HG03135 (cell line): ENCODE results near the gene RHOH.
A peak's percentile ranks its signal among the peaks of the same experiment; 100 is the strongest.
"Not testable (repeated sequence)": the region's sequence is repeated elsewhere in the genome, so short reads cannot be mapped to it uniquely, and the experiment has no call there.

Experiments used
- ATAC-seq: cut with Tn5 transposase; IDR thresholded peaks from one replicate; pipeline ENCODE4 v1.9.1; 2021; ENCODE audit warnings: mild to moderate bottlenecking, moderate library complexity; ENCODE audit not compliant: unreplicated experiment

RHOH gene

DNA sequence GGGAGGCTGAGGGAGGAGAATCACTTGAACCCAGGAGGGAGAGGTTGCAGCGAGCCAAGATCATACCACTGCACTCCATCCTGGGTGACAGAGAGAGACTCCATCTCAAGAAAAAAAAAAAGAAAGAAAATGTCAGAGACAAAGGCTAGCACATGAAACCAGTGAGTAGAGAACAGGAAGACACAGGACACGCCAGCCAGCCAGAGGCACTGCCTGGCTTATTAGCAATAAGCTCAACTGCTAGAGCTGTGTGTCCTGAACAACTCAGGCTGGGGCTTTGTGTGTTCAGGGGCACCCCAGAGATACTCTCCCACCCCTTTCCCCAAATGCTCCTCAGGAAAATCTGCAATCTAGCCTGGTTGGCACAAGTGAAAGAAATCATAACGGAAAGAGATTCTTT, 60.0 kb downstream of the RHOH start:
- no peak for ATAC-seq

DNA sequence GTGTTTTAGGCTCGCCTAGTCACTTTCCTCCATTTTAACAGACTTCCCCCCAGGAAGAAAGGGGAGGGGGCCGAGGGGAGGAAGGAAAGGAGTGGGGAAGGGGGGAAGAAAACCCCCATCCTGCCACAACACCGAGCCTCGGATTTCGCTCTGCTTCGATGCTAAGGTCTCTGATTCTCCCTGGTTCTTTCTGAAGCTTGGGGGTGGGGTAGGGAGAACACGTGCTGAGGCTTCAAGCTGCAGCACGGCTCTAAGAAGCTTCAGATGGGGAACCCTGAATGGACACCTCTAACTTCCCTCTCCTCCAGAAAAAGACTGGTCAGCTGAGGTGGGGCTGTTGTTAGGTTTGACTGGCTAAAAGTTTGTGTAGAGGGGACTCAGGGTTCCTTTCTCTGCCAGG, 61.8 kb downstream of the RHOH start:
- no peak for ATAC-seq

DNA sequence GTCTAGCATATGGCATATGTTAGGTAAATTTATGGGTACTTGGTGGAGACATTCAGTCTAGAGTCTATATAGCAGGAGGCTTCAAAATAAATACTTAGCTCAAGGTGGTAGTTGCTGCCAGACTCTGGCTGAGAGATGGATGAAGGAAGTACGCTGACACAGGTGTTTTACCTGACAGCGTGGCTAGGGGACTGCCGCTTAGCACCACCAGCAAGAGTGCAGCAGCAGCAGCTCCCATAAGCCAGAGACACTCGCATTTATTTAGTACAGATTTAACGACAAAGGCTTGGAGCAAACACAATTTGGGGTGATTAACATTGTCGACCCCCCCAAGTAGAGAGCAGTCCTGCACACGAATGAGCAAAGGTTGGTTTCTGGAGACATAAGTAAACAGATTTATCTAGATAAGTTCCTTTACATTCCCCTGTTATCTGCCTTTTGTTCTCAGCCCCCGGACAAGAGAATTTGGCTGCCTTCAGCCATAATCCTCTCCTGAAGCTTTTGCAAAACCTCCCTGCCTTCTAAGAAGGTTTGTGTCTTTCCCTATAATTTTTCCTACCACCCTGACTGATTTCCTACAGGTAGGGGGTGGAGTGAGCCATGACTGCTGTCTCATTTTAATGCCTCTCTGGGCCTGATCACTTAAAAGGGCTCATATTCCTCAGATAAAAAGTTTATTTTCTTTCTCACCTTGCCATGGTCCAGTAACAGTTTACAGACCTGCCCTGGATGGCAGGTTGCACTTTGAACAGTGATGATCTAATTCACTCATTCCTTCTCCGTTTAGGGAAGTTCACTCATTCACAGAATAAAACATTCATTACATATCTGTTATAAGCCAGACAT, 64.6 kb downstream of the RHOH start:
- no peak for ATAC-seq

DNA sequence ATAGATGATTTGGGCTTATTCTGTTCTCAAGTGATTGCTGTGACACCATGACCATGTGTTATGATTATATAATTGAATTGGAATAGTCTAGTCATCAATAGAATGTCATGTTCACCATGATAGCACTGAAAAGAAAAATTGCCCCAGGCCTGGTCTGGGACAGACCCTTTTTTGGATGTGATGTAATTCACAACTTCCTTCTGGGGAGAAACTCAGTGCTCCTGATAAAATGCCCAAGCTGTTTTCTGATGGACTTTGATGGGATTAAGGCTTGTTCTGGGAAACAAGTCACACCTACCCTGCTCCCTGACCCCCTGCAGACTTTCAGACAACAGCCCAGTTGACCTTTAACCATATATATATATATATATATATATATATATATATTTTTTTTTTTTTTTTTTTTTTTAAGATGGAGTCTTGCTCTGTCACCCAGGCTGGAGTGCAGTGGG, 65.3 kb downstream of the RHOH start:
- no peak for ATAC-seq

DNA sequence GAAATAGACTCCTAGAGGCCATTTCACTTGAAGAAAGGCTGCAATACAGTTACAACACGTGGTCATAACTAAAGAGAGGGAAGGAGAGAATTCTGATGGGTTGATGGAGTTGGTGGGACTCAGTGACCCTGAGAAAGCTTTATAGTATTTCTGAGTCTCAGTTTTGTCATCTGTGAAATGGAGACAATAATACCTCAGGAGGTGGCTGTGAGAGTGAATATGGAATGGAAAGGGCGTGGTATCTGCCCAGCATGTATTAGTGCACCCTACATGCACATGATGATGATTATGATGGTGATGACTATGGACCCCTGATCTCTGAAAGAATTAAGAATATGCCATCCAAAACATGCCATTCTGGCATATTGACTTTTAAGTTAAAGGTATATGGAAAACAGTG, 66.0 kb downstream of the RHOH start:
- no peak for ATAC-seq

DNA sequence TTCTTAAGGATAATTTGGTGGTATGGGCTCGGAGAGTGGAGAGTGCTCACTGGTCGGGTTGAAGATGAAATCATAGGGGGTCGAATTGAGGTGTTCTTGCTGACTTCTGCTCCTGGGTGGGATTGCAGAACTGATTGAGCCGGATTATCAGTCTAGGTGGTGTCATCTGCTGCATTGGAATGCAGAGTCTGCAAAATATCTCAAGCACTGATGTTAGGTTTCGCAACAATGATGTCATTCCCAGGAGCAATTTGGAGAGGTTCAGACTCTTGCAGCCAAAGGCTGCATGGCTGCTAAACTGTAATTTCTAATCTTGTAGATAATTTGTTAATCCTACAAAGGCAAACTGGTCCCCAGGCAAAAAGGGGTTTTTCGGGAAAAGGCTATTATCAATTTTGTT, 67.7 kb downstream of the RHOH start:
- no peak for ATAC-seq

DNA sequence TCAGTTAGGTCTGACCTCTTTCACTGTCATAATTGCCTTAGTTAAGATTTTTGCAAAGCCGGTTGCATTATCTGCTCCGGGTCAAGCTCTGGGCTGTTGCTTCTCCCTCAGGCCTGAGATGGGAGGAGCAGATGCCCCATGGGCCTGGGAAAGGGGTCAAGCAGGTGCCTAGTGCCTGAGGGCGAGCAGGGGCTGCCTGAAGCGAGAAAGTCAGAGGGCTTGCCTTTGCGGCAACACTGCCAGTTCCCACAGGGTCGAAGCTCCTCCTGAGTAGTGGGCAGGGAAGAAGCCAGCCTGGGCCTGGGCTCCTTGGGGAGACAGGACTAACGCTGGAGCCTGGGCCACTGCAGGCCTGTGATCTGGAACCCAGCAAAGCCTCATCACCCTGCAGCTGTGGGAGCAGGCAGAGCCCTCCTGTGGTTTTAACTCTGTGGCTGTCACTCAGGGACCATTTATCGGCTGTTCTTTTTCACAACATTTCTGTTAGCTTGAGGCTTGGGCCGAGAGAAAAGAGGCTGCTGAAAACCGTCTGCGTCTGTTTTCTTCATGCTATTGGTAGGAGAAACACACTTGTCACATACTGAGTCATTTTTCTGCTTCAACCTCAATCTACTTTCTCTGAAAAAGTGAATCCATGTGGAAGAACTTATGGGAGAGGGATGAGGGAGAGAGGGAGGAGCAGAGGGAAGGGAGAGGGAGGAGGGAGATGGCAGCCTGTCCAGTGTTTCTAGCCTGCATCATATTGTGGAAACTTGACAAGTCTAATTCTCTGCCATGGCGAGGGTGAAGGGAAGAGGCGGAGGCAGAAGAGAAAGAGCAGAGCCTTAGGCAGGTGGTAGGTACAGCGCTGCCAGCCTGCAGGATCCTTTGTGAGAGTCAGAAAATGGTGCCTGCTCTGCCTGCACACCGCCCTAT, 68.4 kb downstream of the RHOH start:
- peak; percentile 75 for ATAC-seq

DNA sequence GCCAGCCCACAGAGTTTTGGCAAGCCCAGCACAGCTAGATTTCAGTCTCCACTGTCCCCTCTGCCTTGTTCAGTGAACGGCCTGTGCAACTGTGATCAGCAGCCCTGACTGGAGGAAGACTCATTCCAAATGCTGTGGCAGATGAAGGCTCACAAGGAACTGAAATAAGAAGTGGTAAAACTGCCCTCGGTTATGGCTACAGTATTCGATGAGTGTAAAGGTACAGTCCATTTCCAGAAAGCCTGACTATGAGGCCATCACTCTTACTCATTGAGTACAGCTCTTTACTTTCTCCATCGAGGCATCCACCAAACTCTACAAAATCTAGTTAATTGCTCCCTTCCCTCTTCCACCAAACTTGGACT, 69.1 kb downstream of the RHOH start:
- no peak for ATAC-seq

DNA sequence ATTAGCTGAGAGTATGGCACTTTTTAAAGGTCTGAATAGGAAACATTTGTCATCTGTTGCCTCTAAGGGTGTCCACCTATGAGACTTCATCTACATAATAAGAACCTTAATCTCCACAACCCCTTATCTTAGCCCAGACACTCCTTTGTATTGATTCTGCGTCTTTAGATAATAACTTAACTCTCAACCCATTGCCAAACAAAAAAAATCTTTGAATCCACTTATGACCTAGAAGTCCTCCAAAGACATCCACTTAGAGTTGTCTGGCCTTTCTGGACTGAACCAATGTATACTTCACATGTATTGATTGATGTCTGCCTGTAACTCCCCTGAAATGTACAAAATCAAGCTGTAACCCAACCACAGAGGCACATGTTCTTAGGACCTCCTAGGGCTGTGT, 72.3 kb downstream of the RHOH start:
- ATAC-seq: no peak

DNA sequence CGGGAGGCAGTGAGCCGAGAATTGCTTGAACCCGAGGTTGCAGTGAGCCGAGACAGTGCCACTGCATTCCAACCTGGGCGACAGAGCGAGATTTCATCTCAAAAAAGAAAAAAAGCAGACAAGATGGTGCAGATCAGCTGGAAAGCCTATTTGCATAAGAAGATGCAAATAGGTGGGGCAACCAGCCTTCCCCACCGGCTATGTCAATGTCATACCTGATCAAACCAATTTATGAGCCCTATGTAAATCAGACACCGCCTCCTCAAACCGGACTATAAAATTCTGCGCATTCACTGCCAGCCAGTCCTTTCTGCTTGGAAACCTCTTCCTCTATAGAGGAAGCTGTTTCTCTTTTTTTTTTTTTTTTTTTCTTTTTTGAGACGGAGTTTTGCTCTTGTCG, 73.8 kb downstream of the RHOH start:
- no peak for ATAC-seq

DNA sequence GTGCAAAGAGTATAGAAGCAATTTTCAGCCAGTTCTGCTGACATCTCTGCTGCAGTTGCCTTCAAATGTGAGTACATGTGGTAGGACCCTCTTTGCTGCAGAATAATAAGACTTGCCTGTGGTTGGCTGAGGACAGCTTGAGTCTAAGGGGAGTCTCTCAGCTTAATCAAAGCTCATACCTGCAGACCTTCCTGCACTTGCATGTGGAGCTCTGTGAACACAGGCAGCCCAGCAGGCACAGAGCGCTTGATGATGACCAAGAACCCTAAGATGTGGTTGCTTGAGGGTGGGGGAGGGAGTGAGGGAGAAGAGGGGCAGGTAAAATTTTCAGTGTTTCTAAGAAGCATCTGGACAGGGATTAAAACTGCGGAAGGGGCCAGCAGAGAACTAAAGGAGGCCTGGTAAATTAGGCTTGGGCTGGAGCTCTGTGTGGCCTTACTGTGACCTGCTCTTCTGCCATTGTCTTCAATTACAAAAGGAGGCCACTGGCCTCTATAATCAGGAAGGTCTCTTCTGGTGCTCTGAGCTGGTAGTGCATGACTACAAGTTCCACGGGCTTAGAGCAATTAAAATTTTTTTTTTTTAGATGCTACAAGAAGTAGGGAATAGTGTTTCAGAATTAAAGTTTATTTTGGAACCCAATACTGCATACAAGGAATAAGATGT, 78.4 kb downstream of the RHOH start:
- no peak for ATAC-seq

DNA sequence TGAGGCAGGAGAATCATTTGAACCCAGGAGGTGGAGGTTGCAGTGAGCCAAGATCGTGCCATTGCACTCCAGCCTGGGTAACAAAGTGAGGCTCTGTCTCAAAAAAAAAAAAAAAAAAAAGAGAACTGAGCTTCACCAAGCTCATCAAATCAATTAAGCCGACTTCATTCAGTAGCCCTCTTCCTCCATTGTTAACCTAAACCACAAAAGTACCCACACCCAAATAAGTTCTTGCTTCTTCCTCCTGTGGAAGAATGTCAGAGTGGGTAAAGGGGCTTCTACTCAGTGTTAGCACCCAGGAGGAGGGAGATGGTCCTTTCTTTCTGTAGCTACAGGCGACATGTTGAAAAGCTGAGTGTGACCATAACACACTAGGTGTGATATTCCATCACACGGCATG, 79.7 kb downstream of the RHOH start:
- ATAC-seq: no peak

DNA sequence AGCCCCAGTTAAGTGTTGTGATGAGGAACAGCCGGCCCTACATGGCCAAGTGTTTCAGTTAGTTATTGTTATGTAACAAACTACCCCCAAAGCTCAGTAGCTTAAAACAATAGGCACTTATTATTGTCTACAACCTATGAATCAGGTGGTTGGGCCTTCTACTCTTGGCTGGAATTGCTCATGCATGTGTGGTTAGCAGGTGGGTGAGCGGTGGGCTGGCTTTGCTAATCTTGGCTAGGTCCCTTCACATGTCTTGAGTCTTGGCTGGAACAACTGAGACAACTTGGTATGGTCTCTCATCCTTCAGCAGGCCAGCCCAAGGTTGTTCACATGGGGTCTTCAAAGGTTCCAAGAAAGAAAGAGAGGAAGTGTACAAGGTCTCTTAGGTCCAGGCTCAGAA, 83.8 kb downstream of the RHOH start:
- ATAC-seq: no peak

DNA sequence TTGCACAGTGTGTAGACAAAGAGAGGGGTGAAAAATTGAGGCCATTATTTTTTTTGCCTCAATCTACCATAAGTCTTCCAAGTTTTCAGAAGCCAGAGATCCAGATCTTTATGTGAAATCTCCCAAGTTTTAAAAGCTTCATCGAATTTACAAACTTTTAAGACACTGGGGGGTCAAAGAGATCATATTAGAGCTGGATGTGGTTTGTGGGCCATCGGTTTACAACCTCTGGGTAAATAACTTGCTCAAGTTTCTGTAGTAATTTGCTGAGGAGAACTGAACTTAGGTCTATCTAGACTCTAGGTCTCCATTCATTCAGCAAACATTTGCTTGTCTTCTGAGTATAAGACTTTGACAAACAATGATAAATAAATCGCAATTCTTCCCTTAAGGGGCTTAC, 84.3 kb downstream of the RHOH start:
- no peak for ATAC-seq

DNA sequence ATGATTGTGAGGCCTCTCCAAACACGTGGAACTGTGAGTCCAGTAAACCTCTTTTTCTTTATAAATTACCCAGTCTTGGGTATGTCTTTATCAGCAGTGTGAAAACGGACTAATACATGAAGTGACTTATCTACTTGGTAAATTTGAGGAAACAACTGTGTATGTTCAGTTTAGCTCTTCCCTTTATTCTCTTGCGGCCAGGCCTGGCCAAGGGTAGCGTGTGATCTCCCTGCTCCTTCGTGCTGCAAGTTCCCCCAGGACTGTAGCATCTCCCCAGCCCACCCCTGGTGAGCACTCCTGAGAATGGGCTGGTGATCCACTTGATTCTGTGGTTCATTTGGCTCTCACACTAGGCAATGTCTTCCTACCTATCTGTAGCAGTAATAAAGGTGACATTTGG, 85.1 kb downstream of the RHOH start:
- no peak for ATAC-seq

DNA sequence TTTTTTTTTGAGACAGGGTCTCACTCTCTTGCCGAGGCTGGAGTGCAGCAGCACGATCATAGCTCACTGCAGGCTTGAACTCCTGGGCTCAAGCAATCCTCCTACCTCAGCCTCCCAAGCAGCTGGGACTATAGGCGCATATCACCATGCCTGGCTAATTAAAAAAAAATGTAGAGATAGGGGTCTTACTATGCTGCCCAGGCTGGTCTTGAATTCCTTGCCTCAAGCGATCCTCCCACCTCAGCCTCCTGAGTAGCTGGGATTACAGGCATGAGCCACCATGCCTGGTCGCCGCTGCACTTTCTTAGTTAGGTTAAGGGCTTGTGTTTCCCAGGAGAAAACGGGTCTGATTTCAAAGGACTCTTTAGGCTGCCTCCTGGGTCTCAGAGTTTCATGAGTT, 86.0 kb downstream of the RHOH start:
- ATAC-seq: not testable (repeated sequence)

DNA sequence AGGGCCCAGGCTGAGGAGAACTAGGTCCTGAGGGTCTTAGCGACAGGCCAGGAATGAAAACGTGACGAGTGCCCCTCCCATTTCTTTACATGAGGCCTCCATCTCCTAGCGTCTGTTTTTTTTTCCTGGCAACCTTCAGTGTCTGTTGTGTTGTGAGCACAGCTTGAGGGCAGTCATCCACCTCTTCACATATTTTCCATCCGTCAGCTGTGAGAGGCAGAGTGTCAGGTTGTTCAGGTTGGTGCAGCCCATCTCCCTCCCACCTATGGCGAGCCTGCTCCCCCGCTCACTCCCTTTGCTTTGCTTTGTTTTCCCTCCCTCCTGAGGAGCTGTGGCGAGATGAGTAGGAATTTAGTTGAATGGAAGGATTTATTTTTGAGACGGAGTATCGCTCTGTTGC, 86.6 kb downstream of the RHOH start:
- no peak for ATAC-seq

DNA sequence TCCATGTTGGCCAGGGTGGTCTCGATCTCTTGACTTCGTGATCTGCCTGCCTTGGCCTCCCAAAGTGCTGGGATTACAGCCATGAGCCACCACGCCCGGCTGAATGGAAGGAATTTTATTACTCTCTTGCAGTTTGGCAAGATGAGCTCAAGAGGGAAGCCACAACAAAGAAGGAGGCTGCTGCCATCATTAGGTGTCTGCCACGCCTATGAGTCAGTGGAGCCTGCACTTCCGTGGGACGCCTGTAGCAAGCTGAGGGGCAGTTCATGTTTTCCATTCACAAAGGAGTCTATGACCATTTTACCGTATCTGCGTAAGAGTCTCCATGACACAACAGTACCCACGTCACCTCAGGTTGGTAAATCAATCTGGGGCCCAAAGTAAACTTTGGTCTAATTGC, 87.1 kb downstream of the RHOH start:
- no peak for ATAC-seq

DNA sequence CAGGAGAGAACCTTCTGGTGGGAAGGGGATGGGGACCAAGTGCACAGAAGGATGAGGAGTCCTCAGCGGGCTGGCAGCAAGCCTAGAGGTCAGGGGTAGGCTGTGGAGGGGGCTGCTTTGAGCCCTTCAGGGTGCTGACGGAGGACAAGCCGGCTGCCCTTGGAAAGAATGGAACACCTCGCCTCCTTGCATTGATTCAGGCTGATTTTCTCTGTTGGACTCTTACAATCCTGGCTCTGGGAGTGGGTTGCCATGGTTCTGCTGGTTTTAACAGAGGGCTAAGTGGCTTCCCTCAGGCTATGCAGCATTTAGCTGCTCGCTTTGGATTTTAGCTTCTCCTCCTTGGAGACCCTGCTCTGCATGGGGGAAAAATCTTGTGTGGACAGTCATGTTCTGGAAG, 88.9 kb downstream of the RHOH start:
- no peak for ATAC-seq

DNA sequence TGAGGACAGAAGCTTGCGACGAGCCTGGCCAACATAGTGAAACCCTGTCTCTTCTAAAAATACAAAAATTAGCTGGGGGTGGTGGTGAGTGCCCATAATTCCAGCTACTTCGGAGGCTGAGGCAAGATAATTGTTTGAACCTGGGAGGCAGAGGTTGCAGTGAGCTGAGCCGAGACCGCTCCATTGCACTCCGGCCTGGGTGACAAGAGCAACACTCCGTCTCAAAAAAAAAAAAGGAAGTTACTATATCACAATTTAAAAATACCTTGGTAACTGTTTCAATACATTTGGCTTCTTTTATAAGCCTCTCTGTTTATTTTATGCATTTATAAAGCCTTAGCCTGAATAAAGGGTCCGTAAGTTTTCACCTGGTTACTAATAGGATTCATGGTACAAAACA, 91.7 kb downstream of the RHOH start:
- no peak for ATAC-seq

DNA sequence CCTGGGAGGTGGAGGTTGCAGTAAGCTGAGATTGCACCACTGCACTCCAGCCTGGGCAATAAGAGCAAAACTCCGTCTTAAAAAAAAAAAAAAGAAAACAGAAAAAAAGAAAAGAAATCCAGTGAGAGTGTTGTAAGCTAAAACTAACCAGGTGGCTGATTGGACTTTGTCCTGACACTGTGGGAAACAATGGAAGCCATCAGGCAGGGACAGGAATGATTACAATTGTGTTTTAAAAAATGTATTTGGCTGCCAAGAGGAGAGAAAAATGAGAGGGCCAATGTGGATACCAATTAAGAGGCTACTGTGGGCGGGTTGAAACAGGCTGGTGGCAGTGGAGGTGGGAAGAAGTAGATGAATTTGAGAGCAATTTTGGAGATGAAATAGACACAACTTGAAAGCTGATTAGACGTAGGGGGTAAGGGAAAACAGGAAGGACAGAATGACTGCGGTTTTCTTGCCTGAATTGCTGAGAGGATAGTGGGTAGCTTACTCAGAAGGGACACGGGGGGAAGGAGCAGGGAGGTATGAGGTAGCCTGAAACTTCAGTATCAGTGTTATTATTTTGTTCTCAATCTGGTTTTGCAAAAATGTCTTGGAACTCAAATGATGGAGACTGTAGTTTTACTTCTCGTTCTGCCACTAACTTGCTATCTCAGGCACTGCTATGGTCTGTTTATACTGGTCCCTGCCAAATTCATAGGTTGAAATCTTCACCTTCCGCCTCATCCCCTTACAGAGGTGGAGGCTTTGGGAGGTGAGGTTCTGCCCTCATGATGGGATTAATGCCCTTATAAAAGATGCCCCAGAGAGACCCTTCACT, 92.7 kb downstream of the RHOH start:
- ATAC-seq: no peak
